Uterus (tissue), 4 donors: ENCODE data around the gene FBXO5. TPM values are rescaled to one million over a fixed set of nuclear protein-coding genes. Genes with fewer than 3 reads are reported as not detected.

Experiments used
- DNase-seq, 2 donors: peaks; one replicate each; pipeline ENCODE4 v3.0.0-alpha.2; 2019 to 2020
- H3K27ac ChIP-seq, 2 donors: fragments of 200-600 bp; sonication (generic); 1 replicate in 1 of 2; 2 replicates in 1 of 2; pipeline ENCODE4 v1.5.1; 2016 to 2018
- H3K27me3 ChIP-seq, 2 donors: fragments of 200-600 bp; sonication (generic); one replicate each; pipeline ENCODE4 v1.5.1; 2018 to 2019; ENCODE audit warnings: control low read depth in 1 of 2
- H3K36me3 ChIP-seq, 2 donors: fragments of 200-600 bp; sonication (generic); one replicate each; pipeline ENCODE4 v1.5.1; 2019; ENCODE audit warnings: control low read depth in 1 of 2
- H3K4me1 ChIP-seq, 2 donors: fragments of 200-600 bp; sonication (generic); one replicate each; pipeline ENCODE4 v1.5.1; 2018 to 2019; ENCODE audit warnings: control low read depth in 1 of 2
- H3K4me3 ChIP-seq, 2 donors: fragments of 200-600 bp; sonication (generic); 1 replicate in 1 of 2; 2 replicates in 1 of 2; pipeline ENCODE4 v1.5.1; 2018 to 2019; ENCODE audit warnings: mild to moderate bottlenecking in 1 of 2
- H3K9me3 ChIP-seq, 2 donors: fragments of 200-600 bp; sonication (generic); one replicate each; pipeline ENCODE4 v1.5.1; 2019; ENCODE audit warnings: control low read depth in 1 of 2
- CTCF ChIP-seq, 4 experiments: fragments of 200-600 bp in 2 of 4; fragments of 450-650 bp in 2 of 4; sonication (generic) in 2 of 4; IDR thresholded peaks; one replicate each; pipeline ENCODE4 v1.5.1; 2016 to 2019; ENCODE audit warnings: antibody characterized with exemption in 4 of 4, mild to moderate bottlenecking in 2 of 4, moderate library complexity in 1 of 4
- POLR2A ChIP-seq, 2 donors: fragments of 450-650 bp; IDR thresholded peaks; one replicate each; pipeline ENCODE4 v1.6.1; 2016; ENCODE audit warnings: antibody characterized with exemption in 2 of 2, mild to moderate bottlenecking in 1 of 2, moderate library complexity in 1 of 2
- intact Hi-C: fragments of 100-400 bp; cut with DNase I; formaldehyde crosslinking; loops from one replicate; pipeline ENCODE4 v1.15.1; 2023; ENCODE audit warnings: low total_unique reads
- total RNA-seq, 4 donors: library from RNA; depleted of rRNA in 3 of 4; stranded (reverse); fragments of >200 nt in 3 of 4; gene quantifications; one replicate each; pipeline versions ENCODE4 v1.1.0 to v1.2.4, GENCODE V29; 2014 to 2023
- donor health status: DM: yes; HTN: yes; CAD: no.

The FBXO5 gene
- total RNA-seq, 4 donors from 2014 or later, result 1.8 to 27.8 (median 4.6) TPM

- Histone ChIP-seq H3K36me3 (no peaks in the 10 kb centered on the region), H3K27me3 (no peaks in the 10 kb centered on the region), H3K9me3 (no peaks in the 10 kb centered on the region), H3K27ac (no peak overlapping the region), H3K4me1 (no peaks in the 10 kb centered on the region), H3K4me3 (no peak overlapping the region)
- DNase-seq, result no peak
- TF ChIP-seq CTCF (IDR thresholded peaks at IDR 0.05) (no peak), POLR2A (IDR thresholded peaks at IDR 0.05) (no peak)
- intact Hi-C loops, result no loop called here
Measured at GRCh38 chr6:152959333-152959732, 23.5 kb downstream of the FBXO5 start.

- H3K9me3 ChIP-seq, result no peaks in the 10 kb centered on the region
Measured at GRCh38 chr6:152957796-152958195, 25.0 kb downstream of the FBXO5 start.

DNA sequence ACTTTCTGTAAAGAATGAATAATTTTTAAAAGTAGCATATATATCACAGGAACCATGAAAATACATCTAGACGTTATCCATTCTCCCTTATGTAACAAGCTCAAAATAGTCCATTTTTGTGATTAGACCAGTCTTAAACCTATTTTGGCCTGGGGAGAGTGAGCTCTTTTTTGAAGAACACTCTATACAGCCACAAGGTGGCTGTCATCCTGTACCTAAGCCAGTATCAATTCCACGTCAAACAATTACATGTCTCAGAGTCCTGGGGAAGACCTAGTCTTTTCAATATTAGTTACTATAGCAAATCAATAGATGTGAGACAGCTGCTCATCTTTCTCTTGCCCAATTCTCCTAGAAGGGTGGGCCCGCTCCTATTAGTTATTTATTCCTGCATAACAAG is 28.4 kb downstream of the FBXO5 start:
- intact Hi-C loops, result no loop called here
- TF ChIP-seq CTCF (IDR thresholded peaks at IDR 0.05) (no peak), POLR2A (IDR thresholded peaks at IDR 0.05) (no peak)
- no peak overlapping the region for H3K27ac ChIP-seq
- peaks cover 0 to 7% of the 10 kb centered on the region in 2 donors for H3K27me3 ChIP-seq
- H3K4me3 ChIP-seq, result no peak overlapping the region
- H3K36me3 ChIP-seq, result no peaks in the 10 kb centered on the region
- H3K9me3 ChIP-seq, result no peaks in the 10 kb centered on the region
- no peaks in the 10 kb centered on the region for H3K4me1 ChIP-seq
- no peak for DNase-seq

More at GRCh38 chr6:152957796-152958195, 25.0 kb downstream of the FBXO5 start:
- intact Hi-C loops, result no loop called here
- TF ChIP-seq POLR2A (IDR thresholded peaks at IDR 0.05), result no peak
- TF ChIP-seq CTCF (IDR thresholded peaks at IDR 0.05), result no peak
- Histone ChIP-seq H3K36me3 (no peaks in the 10 kb centered on the region), H3K4me3 (no peak overlapping the region), H3K4me1 (no peaks in the 10 kb centered on the region), H3K27ac (no peak overlapping the region), H3K27me3 (no peaks in the 10 kb centered on the region)
- DNase-seq, result no peak

- DNase-seq, result no peak
- no peaks in the 10 kb centered on the region for H3K9me3 ChIP-seq
- no peak overlapping the region for H3K27ac ChIP-seq
- H3K4me1 ChIP-seq, result no peaks in the 10 kb centered on the region
- no peak overlapping the region for H3K4me3 ChIP-seq
- intact Hi-C loops, result no loop called here
- no peak for TF ChIP-seq POLR2A (IDR thresholded peaks at IDR 0.05)
- peak in 1 of 4 experiments; percentile 23 for TF ChIP-seq CTCF (IDR thresholded peaks at IDR 0.05)
- peaks cover 0 to 7% of the 10 kb centered on the region in 2 donors for H3K27me3 ChIP-seq
- no peaks in the 10 kb centered on the region for H3K36me3 ChIP-seq
Measured at GRCh38 chr6:152952866-152953509, 29.9 kb downstream of the FBXO5 start.

DNA sequence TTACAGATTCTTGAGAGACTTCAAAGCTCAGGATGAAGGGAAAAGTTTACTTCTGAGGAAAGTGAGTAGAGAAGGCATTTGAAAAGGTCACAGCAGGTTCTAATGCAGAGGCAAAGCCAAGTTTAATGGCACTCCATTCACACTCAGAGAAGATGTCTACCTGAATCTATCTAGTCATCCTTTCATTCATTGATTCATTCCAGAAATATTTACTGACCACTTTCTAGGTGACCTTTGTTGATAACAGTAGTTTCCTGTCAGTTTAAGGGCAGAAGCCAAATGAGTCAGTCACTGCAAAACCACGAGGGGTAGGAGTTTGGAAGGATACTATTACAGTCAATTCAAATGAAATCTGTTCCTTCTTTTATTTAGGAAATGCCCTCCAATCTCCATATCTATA is 30.8 kb downstream of the FBXO5 start:
- Histone ChIP-seq H3K9me3 (no peaks in the 10 kb centered on the region), H3K4me3 (no peak overlapping the region), H3K27ac (no peak overlapping the region), H3K27me3 (peaks cover 0 to 7% of the 10 kb centered on the region in 2 donors), H3K36me3 (no peaks in the 10 kb centered on the region), H3K4me1 (no peaks in the 10 kb centered on the region)
- no peak for TF ChIP-seq CTCF (IDR thresholded peaks at IDR 0.05)
- no peak for TF ChIP-seq POLR2A (IDR thresholded peaks at IDR 0.05)
- no peak for DNase-seq
- intact Hi-C loops, result no loop called here
